ENCODE data around the gene CSMD2. TPM values are rescaled to one million over a fixed set of nuclear protein-coding genes. Genes with fewer than 3 reads are reported as not detected.

CSMD2 gene
- total RNA-seq, 1 experiment from 2014 or later, result 23.0 TPM

DNA sequence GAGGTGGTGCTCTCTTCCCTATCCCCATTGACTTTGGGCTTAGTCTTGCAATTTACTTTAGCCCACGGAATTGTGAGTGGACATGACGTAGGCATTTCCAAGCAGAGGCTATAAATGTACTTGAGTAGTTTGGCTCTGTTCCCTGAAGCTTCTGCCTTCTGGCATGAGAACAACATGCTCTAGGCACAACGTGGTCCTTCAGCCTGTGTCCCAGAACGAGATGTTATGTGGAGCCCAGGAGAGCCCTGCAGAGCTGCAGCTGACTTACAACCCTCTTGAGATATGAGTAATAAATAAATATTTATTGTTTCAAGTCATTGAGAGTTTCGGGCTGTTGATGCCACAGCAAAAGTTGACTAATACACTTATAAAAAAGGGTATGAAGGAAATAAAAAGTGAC is 406.3 kb downstream of the CSMD2 start:
- peak; percentile 55 for DNase-seq (ENCODE audit: low read depth)

- no peak for DNase-seq (ENCODE audit: low read depth)
These were observed 411.8 kb downstream of the CSMD2 start for GRCh38 chr1:33753087-33753856.

GRCh38 chr1:33745942-33746341 is 419.1 kb downstream of the CSMD2 start:
- no peak for DNase-seq (ENCODE audit: low read depth)

DNA sequence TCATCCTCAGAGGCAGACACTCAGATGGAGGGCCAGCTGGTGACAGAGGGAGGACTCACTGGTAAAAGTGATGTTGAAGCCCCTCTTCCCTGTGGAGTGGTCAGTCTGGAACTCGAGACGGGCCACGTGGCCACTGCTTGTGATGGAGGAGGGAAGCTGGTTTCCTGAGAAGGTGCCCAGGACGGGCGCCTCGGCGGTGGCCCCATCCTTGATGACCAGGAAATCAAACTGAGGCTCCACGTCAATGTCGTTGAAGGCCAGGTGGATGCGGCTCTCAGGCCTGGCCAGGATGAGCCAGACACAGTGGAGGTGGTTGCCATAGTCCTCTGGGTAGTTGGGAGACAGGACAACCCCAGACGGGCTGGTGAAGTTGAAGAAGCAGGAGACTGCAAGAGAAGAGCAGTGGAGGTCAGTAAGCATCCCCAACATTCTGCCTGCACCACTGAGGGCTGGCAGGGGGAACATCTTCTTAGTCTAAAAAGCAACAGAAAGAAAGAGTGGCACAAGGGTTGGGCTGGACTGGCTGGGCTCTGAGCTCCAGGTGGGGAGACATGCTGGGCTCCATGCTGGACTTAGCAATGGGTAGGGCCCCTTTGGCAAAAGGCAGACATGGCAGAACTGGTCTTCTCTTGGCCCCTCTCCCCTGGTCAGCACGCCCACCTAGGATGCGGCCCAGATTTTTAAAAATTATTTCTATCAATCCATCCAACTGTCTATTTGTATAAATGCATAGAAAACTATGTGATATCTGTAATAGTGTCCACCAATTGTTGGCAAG is 421.6 kb downstream of the CSMD2 start:
- no peak for DNase-seq (ENCODE audit: low read depth)

GRCh38 chr1:33742663-33743062 is 422.4 kb downstream of the CSMD2 start:
- no peak for DNase-seq (ENCODE audit: low read depth)

GRCh38 chr1:33741749-33742148 is 423.3 kb downstream of the CSMD2 start:
- DNase-seq (ENCODE audit: low read depth), result no peak

- no peak for DNase-seq (ENCODE audit: low read depth)
These were observed 424.8 kb downstream of the CSMD2 start for GRCh38 chr1:33740040-33740744.

DNA sequence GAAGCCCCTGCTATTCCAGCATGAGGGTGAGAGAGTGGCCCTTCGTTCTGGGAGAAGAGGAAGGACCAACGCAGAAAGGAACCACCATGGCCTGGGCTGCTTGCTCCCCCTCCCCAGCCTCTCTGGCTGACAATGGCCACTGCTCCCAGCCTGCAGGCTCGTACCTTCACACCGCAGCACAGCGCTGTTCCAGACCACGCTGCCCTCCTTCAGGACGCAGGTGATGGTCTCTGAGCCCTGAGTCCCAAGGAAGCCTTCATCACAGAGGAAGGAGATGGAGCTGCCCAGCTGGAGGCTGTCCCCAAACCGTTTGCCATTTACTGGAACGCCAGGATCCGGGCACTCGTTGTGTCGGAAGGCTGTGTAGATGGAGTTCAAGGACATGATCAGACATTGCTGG is 426.1 kb downstream of the CSMD2 start:
- DNase-seq (ENCODE audit: low read depth), result no peak

GRCh38 chr1:33738536-33738935 is 426.5 kb downstream of the CSMD2 start:
- DNase-seq (ENCODE audit: low read depth), result no peak

DNA sequence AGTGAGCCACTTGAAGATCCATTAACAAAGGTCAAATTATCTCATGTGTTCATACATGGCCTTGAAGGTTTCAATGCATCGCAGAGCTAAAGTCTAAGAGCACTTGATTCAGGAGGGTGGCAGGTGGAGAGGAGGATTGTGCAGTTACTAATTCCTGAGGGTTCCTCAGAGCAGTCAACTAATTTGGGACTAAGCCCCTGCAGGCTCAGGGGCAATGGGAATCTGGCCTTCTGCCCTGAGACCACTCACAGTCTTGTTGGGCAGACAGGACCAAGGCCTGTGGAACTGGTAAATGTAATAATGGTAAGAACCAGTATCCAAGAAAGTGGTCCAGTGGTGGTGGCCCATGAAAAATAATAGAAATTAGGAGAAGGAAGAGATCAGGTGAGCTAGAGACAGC is 428.5 kb downstream of the CSMD2 start:
- DNase-seq (ENCODE audit: low read depth), result no peak

- DNase-seq (ENCODE audit: low read depth), result peak; percentile 20
These were observed 429.4 kb downstream of the CSMD2 start for GRCh38 chr1:33735624-33736023.

DNA sequence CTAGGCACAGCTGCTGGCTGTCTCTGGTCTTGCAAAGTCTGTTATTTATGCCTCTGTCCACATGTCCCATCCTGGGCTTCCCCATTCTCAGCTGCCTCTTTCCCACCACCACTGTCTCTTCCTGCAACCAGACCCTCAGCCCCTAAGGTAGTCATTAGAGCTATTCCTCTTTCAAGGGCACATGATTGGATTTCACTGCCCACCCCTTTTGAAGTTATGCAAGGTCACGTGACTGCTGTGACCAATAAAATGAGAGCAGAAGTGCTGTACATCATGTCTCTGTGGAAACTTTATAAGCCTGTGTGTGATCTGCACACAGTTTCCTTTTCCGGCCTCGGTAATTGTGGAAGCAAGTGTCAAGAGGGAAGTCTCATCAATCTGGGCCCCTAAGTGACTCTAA is 437.7 kb downstream of the CSMD2 start:
- DNase-seq (ENCODE audit: low read depth), result no peak

DNA sequence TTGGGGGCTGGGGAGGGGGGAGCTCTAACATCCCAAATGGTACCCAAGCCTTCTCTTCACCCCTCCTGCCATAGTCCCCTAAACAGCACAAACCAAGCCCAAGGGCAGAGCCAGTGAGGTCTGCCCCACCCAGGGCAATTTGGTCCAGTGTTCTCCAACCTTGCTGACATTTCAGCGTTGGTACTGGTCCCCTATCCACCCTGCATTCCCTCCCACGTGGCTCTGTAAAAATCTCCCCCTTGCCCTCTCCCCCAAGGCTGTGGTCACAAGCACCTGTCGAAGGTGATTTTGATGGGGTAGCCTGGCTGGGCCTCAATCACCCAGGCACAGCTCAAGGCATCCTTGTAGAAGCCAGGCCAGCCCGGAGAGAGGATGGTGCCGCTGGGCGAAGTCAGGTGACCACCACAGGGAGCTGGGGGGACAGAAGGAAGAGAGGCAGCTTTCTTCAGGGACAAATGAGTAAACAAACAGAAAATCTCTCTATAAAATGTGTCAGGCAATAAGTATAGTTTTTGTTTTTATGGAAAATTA is 438.7 kb downstream of the CSMD2 start:
- DNase-seq (ENCODE audit: low read depth), result no peak

DNA sequence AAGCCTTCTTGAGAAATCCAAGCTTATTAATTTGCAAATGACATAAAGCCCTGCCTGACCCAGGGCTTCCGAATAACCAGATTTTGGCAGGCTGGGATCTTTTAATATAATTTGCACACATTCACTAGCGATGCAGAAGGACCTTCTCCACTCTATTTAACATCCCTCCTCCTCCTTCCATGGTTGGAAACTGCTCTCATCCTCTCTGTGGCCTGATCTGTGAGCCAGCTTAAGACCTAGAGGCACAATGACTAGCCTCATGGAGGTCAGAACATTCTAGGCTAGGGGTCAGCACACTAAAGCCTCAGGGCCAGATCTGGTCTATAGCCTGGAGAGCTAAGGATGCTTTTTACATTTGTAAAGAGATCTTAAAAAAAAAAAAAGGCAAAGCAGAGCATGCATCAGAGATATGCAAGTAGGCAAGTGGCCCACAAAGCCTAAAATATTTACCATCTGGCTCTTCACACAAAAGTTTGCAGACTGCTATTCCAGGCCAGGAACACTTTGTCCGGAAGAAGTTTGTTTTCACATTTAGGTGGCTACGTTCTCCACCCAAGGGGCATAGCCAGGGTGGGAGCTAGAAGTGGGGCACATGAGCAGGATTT is 439.4 kb downstream of the CSMD2 start:
- no peak for DNase-seq (ENCODE audit: low read depth)

DNA sequence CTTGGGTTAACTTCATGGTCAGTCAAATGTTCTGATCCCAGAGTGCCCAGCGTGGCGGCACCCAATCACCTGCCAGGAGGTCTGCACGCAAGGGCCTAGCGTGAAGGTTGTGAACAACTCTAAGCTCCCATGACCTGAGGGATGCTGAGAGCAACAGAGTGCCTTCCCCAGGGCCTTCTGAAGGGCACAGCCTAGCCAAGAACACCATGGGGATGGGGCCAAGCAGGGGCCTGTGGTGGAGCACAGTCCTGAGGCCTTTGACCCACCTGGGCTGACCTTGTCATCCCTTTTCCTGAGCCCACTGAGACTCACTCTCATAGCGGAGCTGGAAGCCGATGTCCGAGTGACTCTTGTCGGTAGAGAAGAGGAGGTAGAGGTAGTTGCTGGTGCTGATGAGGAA is 440.0 kb downstream of the CSMD2 start:
- DNase-seq (ENCODE audit: low read depth), result no peak

- DNase-seq (ENCODE audit: low read depth), result no peak
These were observed 440.7 kb downstream of the CSMD2 start for GRCh38 chr1:33724348-33724747.

- no peak for DNase-seq (ENCODE audit: low read depth)
These were observed 441.8 kb downstream of the CSMD2 start for GRCh38 chr1:33723251-33723650.

- no peak for DNase-seq (ENCODE audit: low read depth)
These were observed 443.7 kb downstream of the CSMD2 start for GRCh38 chr1:33721301-33721815.

- DNase-seq (ENCODE audit: low read depth), result peak; percentile 24
These were observed 445.0 kb downstream of the CSMD2 start for GRCh38 chr1:33719771-33720670.

DNA sequence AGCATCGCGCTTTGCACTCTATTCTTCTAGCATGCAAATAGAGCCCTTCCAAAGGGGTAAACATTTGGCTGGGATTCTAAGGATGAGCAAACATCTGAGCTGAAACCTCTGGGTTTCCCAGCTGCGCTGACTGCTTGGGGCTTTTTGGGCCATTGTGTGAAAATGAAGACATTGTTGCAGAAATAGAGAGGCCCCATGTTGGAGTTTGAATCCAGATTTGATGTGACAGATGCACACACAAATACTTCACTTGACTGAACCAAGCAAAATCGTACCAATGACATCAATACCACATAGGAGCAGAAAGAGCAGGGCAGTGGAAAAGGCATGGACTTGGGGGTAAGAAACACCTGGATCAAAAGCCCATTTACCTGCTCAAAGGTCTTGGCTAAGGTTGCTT is 445.7 kb downstream of the CSMD2 start:
- no peak for DNase-seq (ENCODE audit: low read depth)

DNA sequence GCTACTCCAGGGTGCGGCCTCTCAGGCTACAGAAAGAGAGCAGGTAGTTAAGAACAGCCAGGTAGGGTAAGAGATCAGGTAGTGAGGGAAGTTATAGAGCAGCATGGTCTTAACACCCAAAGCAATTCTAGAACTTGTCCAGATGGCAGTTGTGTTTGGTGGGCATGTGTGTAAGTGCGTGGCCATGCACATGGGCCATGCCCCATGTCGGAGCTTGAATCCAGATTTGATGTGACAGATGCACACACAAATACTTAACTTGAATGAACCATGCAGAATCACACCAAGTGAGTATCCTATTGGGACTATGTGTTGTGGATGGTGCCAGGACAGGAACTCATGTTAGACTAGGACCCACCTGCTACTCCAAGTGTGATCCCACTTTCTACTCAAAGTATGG is 446.8 kb downstream of the CSMD2 start:
- DNase-seq (ENCODE audit: low read depth), result no peak
